GM19240 (cell line): ENCODE data around the gene TRABD.

Experiments
- DNase-seq: peaks from one replicate; pipeline ENCODE4 v3.0.0; 2011; ENCODE audit warnings: low spot score; ENCODE audit not compliant: insufficient read length

The TRABD gene

GRCh38 chr22:50173983-50174355 is 11.7 kb upstream of the TRABD start:
- no peak for DNase-seq

- no peak for DNase-seq
These were observed 11.1 kb upstream of the TRABD start for GRCh38 chr22:50174382-50175190.

- no peak for DNase-seq
These were observed 10.6 kb upstream of the TRABD start for GRCh38 chr22:50175191-50175461.

- no peak for DNase-seq
These were observed 9.5 kb upstream of the TRABD start for GRCh38 chr22:50175921-50176849.

GRCh38 chr22:50176850-50177536 is 8.7 kb upstream of the TRABD start:
- no peak for DNase-seq

- DNase-seq = no peak
These were observed 7.9 kb upstream of the TRABD start for GRCh38 chr22:50177537-50178470.

- no peak for DNase-seq
These were observed 7.2 kb upstream of the TRABD start for GRCh38 chr22:50178471-50178864.

- no peak for DNase-seq
These were observed 6.5 kb upstream of the TRABD start for GRCh38 chr22:50178871-50179869.

- no peak for DNase-seq
These were observed 5.6 kb upstream of the TRABD start for GRCh38 chr22:50179937-50180726.

- no peak for DNase-seq
These were observed 4.8 kb upstream of the TRABD start for GRCh38 chr22:50180727-50181521.

- DNase-seq = no peak
These were observed 3.3 kb upstream of the TRABD start for GRCh38 chr22:50182176-50183081.

- DNase-seq = no peak
These were observed 2.4 kb upstream of the TRABD start for GRCh38 chr22:50183141-50183971.

- DNase-seq = no peak
These were observed 1.5 kb upstream of the TRABD start for GRCh38 chr22:50184004-50184901.

GRCh38 chr22:50184902-50185374 is 775 bp upstream of the TRABD start:
- no peak for DNase-seq

GRCh38 chr22:50186181-50186714 is 535 bp downstream of the TRABD start:
- DNase-seq = no peak
